Stimulated activated CD4-positive, alpha-beta T cell treated with anti-CD3 and anti-CD28 coated beads, Interleukin-15, amount 100 ng/mL, for 24 hours (primary cell): Measurements from ENCODE around the gene NFXL1.

Experiments
- DNase-seq: peaks from one replicate; pipeline ENCODE4 v3.0.0-alpha.2; 2020

Gene NFXL1

DNA sequence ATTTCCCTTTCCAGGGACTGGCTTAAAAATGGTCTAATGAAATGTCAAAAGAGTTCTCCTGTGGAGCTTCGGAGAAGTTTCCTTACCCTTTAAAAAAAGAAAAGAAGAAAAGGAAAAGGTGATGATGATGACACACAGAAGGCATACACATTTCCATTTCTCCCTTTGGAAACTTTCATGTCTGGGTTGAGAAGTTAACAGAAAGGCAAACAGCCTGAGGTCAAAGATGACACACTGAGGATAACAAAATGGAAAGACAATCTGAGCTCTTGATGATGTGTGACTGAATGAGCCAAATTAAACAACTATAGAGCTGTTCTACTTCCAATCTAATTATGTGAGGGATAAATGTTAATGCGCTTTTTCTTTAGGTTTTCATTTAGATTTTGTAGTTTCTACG is 32.2 kb downstream of the NFXL1 start:
- no peak for DNase-seq

DNA sequence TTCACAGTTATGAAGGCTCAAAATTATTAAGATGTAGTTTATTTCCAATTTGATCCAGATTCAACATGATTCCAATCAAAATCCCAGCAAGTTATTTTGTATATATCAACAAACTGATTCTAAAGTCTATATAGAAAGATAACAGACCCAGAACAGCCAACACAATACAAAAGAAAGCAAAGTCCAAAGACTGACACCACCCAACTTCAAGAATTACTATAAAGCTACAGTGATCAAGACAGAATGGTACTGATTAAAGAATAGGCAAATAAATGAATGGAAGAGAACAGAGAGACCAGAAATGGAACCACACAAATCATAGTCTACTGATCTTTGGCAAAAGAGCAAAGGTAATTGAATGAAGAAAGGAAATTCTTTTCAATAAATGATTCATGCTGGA is 34.9 kb downstream of the NFXL1 start:
- DNase-seq, result no peak

DNA sequence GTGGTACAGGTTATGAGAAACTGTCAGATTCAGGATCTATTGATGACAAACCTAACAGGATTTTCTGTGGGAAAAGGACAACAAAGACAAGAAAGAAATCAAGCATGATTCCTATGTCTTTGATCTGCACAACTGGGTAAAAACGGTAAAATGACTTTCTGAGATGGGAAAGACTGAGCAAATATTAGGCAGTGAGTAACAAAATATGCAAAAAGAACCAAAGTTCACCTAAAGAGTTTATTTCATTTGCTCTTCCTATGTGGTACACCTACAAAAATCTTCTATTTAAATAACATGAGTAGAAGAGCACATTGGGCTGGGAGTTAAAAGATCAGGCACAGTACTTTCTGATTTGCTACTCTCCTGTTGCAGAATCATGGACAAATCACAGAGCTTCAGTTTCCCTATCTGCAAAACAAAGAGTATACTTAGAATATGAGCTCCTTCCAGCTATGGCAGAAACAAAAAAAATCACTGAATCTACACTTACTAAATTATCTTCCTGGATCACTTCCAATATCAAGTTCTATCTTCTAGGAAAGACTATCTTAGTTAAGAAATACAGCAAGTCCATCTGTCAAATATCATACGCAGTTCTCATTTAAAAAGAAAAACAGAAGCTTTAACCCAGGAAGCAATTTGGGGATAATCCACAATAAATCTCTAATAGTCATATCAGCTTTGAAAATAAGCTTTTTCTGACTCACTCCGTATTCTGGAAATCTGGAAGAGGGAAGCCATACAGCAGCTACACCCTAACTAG is 37.4 kb downstream of the NFXL1 start:
- no peak for DNase-seq

DNA sequence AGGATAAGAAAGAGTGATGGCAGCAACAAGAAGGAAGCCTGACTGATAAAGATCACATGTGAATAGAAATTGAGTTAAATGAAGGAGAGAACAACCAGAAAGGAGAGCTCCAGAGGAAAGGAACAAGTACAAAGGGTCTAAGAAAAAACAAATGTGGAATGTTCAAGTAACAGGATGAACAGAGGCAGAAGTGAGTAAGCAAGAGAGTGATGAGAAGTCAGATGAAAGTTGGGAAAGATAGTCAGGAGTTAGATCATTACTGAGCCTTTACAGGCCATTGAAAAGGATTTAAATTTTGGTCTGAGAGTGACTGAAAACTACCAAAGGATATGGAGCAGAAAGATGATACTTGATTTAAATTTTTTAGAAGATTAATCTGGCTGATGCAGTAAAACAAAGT is 38.1 kb downstream of the NFXL1 start:
- no peak for DNase-seq

DNA sequence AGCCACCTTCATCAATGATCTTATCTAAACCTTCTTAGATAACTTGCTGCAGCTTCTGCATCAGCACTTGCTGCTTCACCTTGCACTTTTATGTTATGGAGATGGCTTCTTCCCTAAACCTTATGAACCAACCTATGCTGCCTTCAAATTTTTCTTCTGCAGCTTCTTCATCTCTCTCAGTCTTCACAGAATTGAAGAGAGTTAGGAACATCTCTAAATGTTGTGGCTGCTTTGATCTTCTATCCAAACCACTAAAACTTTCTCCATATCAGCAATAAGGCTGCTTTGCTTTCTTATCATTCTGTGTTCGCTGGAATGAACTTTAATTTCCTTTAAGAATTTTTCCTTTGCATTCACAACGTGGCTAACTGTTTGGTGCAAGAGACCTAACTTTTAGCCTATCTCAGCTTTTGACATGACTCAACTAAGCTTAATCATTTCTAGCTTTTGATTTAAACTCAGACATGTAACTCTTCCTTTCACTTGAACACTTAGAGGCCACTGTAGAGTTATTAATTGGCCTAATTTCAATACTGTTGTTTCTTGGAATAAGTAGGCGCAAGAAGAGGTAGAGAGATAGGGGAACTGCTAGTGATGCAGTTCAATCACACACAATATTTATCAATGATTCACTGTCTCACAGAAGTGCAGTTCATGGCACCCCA is 40.4 kb downstream of the NFXL1 start:
- no peak for DNase-seq

DNA sequence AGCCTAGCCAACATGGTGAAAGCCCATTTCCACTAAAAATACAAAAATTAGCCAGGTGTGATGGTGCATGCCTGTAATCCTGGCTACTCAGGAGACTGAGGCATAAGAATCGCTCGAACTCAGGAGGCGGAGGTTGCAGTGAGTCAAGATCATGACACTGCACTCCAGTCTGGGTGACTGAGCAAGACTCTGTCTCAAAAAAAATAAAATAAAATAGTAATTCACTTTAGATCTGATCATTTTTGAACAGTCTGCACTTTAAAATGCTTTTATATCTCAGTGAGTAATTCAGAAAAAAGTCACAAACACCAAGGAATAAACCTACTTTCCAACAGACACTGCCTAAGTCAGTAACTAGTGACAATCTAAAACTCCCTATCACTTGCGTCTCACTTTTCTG is 50.9 kb downstream of the NFXL1 start:
- DNase-seq, result no peak

DNA sequence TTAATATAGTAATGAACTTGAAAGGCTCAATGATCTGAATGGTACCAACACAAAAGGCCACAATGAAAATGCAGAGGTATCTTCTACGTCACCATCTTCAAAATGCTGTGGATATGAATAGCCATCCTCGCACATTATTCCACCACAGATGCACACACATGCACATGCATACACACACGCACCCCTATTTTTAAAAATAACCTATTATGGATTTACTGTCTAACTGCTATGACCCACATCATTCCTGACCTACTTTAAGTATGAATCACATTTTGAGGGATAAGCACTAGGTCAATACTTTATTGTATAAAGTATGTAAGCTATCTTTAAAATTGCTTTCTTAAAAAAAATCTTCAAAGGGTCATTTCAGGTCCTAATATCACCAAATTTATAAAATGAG is 52.1 kb downstream of the NFXL1 start:
- no peak for DNase-seq

DNA sequence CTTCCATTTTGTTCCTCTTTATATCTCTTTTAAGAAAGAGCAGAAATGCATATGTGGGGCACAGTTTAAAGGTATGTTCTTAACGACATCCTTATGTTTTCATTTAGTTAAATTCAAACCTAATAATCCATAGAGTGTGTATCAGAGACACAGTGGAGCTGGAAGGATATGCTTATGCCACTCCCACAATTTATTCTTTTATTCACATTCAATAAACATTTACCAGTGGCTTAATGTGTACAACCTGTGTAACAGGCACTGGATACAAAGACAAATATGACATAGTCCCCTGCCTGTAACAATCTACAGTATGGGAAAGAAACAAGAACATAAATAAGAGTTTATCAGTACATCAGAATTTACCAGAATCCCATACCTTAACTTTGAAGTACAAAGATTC is 54.1 kb downstream of the NFXL1 start:
- no peak for DNase-seq

DNA sequence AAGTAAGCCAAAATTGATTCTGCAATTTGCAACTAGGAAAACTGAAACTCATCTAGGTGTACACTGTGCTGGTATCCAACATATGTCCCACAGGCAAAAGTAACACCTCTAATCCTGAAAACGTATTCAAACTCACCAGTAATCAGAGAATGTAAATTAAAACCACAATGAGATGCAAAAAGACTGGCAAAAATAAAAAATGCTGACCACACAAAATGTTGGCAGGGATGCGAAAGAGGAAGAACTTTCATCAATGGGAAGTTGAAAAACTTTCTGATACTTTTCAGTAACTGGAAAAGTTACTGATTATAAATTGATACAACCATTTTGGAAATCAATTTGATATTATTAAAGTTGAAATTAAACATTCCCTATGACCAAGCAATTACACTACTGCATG is 56.4 kb downstream of the NFXL1 start:
- no peak for DNase-seq

DNA sequence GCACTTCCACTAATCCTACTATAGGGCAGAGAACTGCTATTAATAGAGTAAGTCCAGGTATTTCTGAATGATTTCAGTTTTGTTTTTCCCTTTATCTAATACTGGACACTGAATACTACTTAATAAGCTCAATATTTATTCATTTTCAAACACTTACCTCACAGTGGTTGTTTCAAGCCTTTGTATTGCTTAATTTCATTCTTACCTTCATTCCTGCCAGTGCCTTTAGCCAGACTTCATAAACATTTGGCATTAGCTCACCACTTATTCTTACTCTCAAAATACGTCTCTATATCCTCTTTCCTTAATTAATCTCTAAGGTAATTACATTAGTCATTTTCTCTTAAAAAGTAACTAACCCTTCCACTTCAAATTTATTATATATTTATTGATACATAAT is 57.7 kb downstream of the NFXL1 start:
- DNase-seq, result no peak

DNA sequence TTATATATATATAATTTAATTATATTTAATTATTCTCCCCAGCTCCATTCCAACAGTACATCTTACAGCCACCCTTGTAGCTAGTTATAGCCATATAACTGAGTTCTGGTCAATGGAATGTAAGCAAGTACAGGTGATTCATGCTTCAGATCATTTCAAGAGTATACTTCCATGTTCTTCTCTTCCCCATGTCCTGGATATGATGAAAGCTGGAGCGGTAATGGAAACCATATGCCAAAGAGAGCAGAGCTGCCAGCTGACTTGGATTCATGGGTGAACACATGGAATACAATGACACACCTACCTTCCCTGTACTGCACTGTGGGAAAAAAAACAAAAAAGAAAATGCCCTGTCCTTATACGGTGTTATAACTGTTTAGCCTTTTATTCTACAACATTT is 59.0 kb downstream of the NFXL1 start:
- no peak for DNase-seq

DNA sequence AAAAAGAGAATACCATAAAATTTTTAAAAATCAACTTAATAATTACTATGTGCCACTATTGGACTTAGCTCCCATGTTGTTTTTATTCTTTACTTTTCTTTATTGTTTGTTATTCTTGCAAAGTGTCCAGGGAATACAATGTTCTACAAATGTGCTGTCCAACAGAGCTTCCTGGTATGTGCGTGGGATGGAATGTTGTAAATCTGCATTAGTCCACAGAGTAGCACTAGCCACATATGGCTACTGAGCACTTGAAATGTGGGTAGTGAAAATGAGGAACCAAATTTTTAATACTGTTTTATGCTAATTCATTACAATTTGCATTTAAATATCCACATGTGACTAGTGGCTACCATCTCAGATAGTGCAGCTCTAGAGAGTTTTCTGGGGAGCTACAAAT is 62.2 kb downstream of the NFXL1 start:
- no peak for DNase-seq

DNA sequence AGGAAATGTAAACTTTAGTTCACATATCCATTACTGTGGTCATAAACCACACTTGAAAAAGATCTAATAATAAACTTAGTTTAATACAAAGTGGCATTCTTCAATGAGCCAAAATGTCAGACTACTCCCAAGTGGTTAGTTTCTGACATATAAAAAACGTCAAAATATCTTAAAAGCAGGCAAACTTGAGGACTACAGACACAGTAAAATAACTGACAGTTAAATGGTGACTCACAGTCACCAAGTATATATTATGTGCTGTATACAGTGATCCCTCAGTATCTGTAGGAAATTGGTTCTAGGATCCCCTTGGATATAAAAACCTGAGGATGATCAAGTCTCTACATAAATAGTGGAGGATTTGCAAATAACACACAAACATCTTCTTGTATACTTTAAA is 64.9 kb downstream of the NFXL1 start:
- no peak for DNase-seq

DNA sequence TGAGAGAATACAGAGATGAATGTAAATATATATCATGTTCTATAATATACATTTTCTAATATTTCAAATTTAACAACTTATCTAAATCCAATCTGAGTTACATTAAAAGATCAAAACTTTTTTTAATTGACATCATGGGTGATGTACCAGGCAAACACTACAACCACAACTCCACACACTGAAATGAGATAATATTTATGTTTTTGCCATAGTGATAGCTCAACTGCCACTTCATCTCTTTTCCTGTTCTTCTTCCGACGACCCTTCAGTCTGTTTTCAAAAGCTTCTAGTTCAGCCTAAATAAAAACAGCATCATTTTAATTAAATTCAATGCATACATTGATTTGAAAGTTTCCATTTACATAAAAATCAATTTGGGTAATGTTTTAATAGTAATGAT is 66.3 kb downstream of the NFXL1 start:
- DNase-seq, result no peak

DNA sequence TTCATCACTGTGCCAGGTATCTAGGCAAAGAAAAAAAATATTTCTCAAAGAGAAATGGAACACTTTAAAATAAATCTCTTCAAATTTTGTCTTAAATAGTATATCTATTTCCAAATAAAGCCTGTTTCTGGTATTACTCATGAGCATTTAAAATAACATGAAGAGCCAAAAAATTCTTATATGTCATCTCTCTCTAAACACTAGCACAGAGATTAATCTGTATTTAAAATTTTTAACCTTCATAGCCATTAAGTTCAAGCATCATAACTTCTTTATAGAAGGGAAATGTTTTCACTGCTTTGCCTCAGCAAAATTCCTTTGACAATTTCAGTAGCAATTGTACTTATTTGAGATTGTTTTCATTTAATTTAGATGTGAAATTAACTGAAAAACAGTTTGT is 71.4 kb downstream of the NFXL1 start:
- no peak for DNase-seq

DNA sequence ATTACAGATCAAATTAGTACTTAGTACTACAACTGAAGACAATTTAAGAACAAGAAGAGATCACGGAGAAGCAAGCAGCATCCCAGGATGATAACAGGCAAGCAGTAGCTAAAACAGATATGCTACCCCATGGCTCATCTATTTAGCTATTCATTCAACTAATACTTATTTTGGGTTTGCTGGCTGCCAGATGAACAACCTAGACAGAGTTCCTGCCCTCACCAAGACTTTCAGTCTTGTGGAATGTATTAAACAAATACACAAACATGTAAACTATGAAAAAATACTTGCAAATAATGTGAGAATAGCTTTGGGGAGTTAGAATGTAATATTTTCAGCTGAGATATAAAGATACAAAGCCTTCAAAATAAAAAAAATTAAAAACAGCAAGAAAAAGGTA is 74.1 kb downstream of the NFXL1 start:
- no peak for DNase-seq

DNA sequence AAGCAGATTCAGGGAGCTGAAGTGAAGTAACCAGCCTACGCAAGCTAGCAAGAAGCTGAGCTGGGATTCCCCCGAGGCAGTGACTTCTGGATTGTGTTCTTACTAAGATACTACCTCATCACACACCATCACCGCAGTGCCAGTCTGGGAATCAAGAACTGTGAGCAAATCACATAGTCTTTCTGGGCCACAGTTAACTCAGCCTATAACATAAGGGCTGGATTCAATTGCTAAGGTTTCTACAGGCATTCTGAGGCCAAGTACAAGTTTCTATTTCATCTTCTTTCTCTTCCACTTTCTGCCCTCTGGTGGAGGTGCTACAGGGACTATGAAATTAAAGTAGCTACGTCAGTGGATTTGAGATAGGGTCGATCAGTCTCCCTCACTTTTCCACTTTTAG is 75.1 kb downstream of the NFXL1 start:
- peak; percentile 73 for DNase-seq

DNA sequence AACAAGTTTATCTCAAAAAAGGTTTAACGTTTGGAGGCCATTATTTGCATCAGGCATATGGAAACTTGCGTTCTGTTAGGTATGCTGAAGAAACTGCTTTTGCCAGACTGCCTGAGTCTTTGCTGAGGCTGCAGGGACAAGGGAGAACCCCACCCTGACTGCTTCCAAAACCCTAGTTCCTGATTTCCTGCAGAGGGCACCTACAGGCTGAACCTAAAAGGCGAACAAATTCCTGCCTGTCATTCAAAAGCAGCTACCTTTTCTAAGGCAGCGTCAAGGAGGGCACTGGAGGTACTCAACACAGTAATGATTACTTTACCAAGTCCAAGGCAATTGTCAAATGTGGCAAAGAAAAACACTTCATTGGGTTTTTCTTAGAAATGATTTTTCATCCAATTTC is 75.9 kb downstream of the NFXL1 start:
- DNase-seq, result no peak

DNA sequence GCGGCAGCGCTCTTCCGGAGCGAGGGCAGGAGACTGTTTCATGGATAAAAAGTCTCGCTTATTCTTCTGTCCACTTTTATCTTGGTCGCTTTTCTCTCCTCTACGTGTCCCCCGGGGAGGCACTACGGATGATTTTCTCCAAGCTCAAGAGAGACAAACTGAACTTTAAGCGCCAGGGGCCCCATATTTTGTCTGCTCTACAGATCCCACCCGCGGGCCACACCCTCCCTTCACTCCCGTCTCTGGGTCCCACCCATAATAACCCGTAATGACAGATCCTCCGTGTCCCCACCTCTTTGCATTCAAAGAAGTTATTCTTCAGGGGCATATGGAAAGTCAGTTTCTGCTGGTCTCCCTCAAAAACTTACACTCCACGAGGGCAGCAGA is 76.5 kb downstream of the NFXL1 start, which contains the start of gene CORIN:
TSS of gene CORIN (minus strand) at position 160 of the 387 bp plus-strand sequence. CDS start at position 42, 118 bp downstream.
- no peak for DNase-seq

DNA sequence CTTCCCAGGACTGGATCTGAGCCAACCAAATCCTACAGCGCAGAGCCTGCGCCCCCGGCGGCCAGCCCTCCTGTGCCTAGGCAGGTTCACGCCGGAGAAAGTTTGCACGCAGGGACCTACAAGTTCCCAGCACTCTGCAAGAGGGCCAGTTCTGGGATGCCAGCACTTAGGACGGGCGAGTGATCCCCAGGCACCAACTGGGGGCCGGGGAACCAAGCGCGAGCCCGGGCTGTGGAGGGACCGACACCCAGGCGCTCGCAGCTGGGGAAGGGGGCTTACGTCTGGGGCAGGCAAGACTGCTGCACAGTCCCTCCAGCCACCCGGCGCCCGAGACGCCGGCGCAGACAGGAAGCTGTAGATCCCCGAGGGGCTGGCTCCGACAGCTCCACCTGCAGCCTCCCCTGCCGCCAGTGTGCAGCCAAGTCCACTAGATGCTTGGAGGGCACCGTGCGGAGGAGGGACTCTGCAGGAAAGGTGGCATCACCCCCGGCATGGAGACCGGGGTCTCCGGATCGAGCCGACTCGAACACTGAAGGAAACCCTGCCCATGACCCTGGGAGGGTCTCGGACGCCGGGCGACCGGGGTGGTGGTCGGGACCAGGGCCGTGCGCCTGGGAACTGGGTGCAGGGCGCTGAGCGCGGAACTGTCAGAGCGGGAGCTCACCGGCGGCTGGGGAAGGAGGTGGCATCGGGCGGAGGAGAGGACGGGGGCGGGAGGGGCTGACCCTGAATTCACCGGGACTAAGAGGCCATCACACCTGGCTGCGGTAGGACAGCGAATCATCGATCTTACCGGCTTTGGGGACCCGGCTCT is 77.1 kb downstream of the NFXL1 start:
- peak; percentile 57 for DNase-seq

DNA sequence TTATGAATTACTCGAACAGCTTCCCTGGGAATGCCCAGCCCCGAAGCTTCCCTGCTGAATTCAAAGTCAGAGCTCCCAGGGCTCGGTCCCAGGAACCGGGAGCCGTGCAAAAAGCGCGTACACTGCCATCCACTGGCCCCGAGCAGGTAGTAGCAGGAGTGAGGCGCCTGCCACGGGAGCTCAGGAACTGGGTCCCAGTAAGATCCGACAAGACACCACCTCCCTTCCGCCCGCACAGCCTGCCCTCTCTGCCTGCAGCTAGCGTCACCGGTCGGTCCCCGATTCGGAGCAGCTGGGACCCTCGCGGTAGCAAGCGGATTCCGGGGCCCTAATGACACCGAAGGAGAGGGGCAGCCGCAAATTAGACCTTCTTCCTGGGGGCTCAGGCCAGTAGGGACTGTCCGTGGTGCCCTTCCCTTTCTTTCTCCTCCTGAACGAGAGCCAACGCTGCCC is 77.7 kb downstream of the NFXL1 start:
- peak; percentile 80 for DNase-seq

DNA sequence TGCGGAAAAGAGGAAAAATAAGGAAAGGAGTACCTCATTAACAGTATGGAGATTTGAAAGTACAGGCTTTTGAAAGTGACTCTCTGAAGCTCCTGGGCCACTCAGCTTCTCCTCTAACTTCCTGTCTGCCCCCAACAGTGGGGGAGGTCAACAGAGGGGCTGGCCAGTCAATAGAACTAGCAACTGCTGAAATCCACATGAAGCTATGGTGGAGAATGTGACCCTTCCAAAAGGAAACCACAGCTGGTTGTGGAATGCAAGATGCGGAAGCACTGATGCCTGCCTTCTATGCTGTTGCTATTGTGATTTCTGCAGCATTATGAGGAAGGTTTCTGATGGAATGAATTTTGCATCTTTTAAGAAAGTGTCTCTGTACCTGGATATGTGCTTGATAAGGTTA is 78.9 kb downstream of the NFXL1 start:
- no peak for DNase-seq

DNA sequence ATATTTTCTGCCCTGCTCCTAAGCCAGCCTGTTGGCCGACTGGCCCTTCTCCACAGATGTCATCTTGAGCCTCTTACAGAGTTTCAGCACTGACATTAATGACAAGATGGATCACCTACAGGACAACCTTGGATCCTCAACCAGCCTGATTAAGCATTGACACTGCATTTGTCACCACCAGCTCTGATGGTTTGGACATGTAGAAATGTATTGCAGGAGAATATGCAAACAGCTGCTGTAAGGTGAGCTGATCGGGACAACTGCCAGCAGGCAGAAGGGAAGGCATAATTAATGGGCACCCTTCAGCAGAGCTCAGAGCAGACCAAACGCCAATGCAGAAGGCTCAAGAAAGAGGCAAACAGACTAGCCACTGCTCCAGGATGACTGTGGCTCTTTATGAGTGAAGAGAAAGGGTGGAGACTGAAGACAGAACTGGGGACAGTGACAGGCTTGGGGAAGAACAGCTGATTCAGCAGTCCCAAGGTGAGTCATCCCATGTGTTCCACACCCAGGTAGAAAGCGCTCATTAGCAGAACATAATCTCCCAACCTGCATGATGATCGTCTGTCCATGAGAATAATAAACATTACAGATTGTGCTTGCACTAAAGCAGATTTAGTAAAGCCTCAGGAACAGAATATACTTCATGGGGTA is 83.2 kb downstream of the NFXL1 start:
- DNase-seq, result no peak
